PC-9 (cell line): ENCODE results near the gene SYT7. TPM values are rescaled to one million over a fixed set of nuclear protein-coding genes. Genes with fewer than 3 reads are reported as not detected.
"Not testable (repeated sequence)": the region's sequence is repeated elsewhere in the genome, so short reads cannot be mapped to it uniquely, and the experiment has no call there.

Experiments
- BruUV-seq: library from RNA; stranded (reverse); fragments of 400-500 nt; replicated peaks from 2 replicates; lab custom pipeline; 2021; lab: Mats Ljungman, UMichigan
- CTCF ChIA-PET: fragments of 300-600 bp; sonication (Branson Sonifier 250); formaldehyde crosslinking; loops from one replicate; lab custom pipeline; 2022; ENCODE audit warnings: antibody characterized with exemption; lab: Charles Lee
- POLR2A ChIA-PET: fragments of 300-600 bp; sonication (Branson Sonifier 250); formaldehyde crosslinking; loops from one replicate; lab custom pipeline; 2022; ENCODE audit warnings: antibody characterized with exemption; ENCODE audit not compliant: unreplicated experiment; lab: Charles Lee
- DNase-seq, 2 experiments: peaks; one replicate each; pipeline versions ENCODE4 v3.0.0 to v3.0.0-alpha.2; 2015 to 2022; ENCODE audit warnings: mixed read lengths in 1 of 2
- H2AFZ ChIP-seq: fragments of 200-600 bp; sonication (generic); 2 replicates; pipeline ENCODE4 v1.8.1; 2017; ENCODE audit warnings: antibody characterized with exemption
- H3F3A ChIP-seq: fragments of 200-600 bp; sonication (generic); 2 replicates; pipeline ENCODE4 v1.8.1; 2017; ENCODE audit warnings: antibody characterized with exemption, mild to moderate bottlenecking, low read depth; ENCODE audit not compliant: insufficient read depth
- H3K27ac ChIP-seq: fragments of 200-600 bp; sonication (generic); 2 replicates; pipeline ENCODE4 v1.6.1; 2016; ENCODE audit warnings: mixed run types
- H3K27me3 ChIP-seq: fragments of 200-600 bp; sonication (generic); 2 replicates; pipeline ENCODE4 v1.6.1; 2016; ENCODE audit warnings: low read depth, mixed run types; ENCODE audit not compliant: insufficient read depth
- H3K36me3 ChIP-seq: fragments of 200-600 bp; sonication (generic); 2 replicates; pipeline ENCODE4 v1.6.1; 2016; ENCODE audit warnings: low read depth, mixed run types
- H3K4me1 ChIP-seq: fragments of 200-600 bp; sonication (generic); replicated peaks from 2 replicates; pipeline ENCODE4 v1.6.1; 2016; ENCODE audit warnings: mixed run types; ENCODE audit not compliant: insufficient read depth
- H3K4me2 ChIP-seq: fragments of 200-600 bp; sonication (generic); 2 replicates; pipeline ENCODE4 v1.6.1; 2017; ENCODE audit warnings: mixed run types
- H3K4me3 ChIP-seq: fragments of 200-600 bp; sonication (generic); 2 replicates; pipeline ENCODE4 v1.6.1; 2016; ENCODE audit warnings: mixed run types
- H3K79me2 ChIP-seq: fragments of 200-600 bp; sonication (generic); 2 replicates; pipeline ENCODE4 v1.6.1; 2017; ENCODE audit warnings: low read depth, mixed run types
- H3K9me2 ChIP-seq: fragments of 200-600 bp; sonication (generic); 2 replicates; pipeline ENCODE4 v1.8.1; 2017; ENCODE audit warnings: mild to moderate bottlenecking; ENCODE audit not compliant: insufficient read depth
- H3K9me3 ChIP-seq: fragments of 200-600 bp; sonication (generic); 2 replicates; pipeline ENCODE4 v1.8.1; 2016; ENCODE audit warnings: low read depth; ENCODE audit not compliant: insufficient read depth
- H4K20me1 ChIP-seq: fragments of 200-600 bp; sonication (generic); 2 replicates; pipeline ENCODE4 v1.8.1; 2017; ENCODE audit not compliant: insufficient read depth
- CTCF ChIP-seq: fragments of 200-600 bp; sonication (generic); conservative IDR thresholded peaks from 2 replicates; pipeline ENCODE4 v1.6.1; 2017; ENCODE audit warnings: mixed run types, antibody characterized with exemption, mild to moderate bottlenecking, moderate library complexity
- EZH2 ChIP-seq: fragments of 200-600 bp; sonication (generic); IDR thresholded peaks from 2 replicates; pipeline ENCODE4 v1.8.0; 2017; ENCODE audit warnings: antibody characterized with exemption, low read depth
- intact Hi-C: fragments of 100-400 bp; cut with micrococcal nuclease; formaldehyde crosslinking; loops from one replicate; pipeline ENCODE4 v1.10.0; 2022; ENCODE audit not compliant: unreplicated experiment
- total RNA-seq: library from RNA; stranded (reverse); gene quantifications from 2 replicates; pipeline ENCODE4 v1.2.3, GENCODE V29; 2021

SYT7 gene
- total RNA-seq, 1 experiment from 2014 or later = 4.0 TPM

GRCh38 chr11:61616434-61616833 is 35.6 kb upstream of the SYT7 start:
- DNase-seq = no peak
- no peaks in the 10 kb centered on the region for H3K9me2 ChIP-seq
- 0 out of 2 replicates have a peak overlapping the region, but pooled peaks have one; percentile 1 for H3K4me2 ChIP-seq
- no peaks in the 10 kb centered on the region for H3K9me3 ChIP-seq
- no peaks in the 10 kb centered on the region for H3K79me2 ChIP-seq
- no peaks in the 10 kb centered on the region for H3K27me3 ChIP-seq
- no peaks in the 10 kb centered on the region for H4K20me1 ChIP-seq
- no peaks in the 10 kb centered on the region for H3K36me3 ChIP-seq
- no peak overlapping the region for H3K4me3 ChIP-seq
- TF ChIP-seq CTCF = no peak
- no TSS peak for BruUV-seq
- 0 out of 2 replicates have a peak overlapping the region, but pooled peaks have one; percentile 28 for H3K27ac ChIP-seq
- H3K4me1 ChIP-seq = peaks cover 17% of the 10 kb centered on the region
- no peaks in the 10 kb centered on the region; the same call in 1 of the 2 replicates for H3F3A ChIP-seq
- ChIA-PET POLR2A (interaction anchor here (0.6 kb wide), 1 partner anchor 1006 kb away, joined by 3 read pairs; the partner anchor contains the start of gene B3GAT3), CTCF (no interaction called here)
- intact Hi-C loops = no loop called here
- no peak overlapping the region for H2AFZ ChIP-seq

GRCh38 chr11:61614782-61615181 is 33.9 kb upstream of the SYT7 start:
- H3K4me3 ChIP-seq, H3K79me2 ChIP-seq, H2AFZ ChIP-seq, H3K36me3 ChIP-seq, intact Hi-C loops, H3K4me2 ChIP-seq, H3K9me2 ChIP-seq, POLR2A ChIA-PET, BruUV-seq, H3K27me3 ChIP-seq, H3K9me3 ChIP-seq, H3K27ac ChIP-seq, DNase-seq, H4K20me1 ChIP-seq, H3F3A ChIP-seq: not testable (repeated sequence)
- H3K4me1 ChIP-seq = peaks cover 21% of the 10 kb centered on the region
- CTCF ChIA-PET = interaction anchor here (0.5 kb wide), 1 partner anchor 10 kb away, joined by 3 read pairs; no protein-coding TSS in a partner anchor

- Histone ChIP-seq H3F3A (no peaks in the 10 kb centered on the region; the same call in 1 of the 2 replicates), H3K27me3 (no peaks in the 10 kb centered on the region), H3K27ac (no peak overlapping the region), H3K79me2 (no peaks in the 10 kb centered on the region), H3K4me3 (no peak overlapping the region), H3K9me3 (no peaks in the 10 kb centered on the region), H3K36me3 (no peaks in the 10 kb centered on the region), H3K9me2 (no peaks in the 10 kb centered on the region), H3K4me2 (no peak overlapping the region), H3K4me1 (0 out of 2 replicates have a peak, but pooled peaks cover 14% of the 10 kb centered on the region), H2AFZ (no peak overlapping the region), H4K20me1 (no peaks in the 10 kb centered on the region)
- BruUV-seq = no TSS peak
- no peak for DNase-seq
- POLR2A ChIA-PET = no interaction called here
- TF ChIP-seq EZH2 = no peak
- no peak for TF ChIP-seq CTCF
- intact Hi-C loops = no loop called here
- CTCF ChIA-PET = interaction anchor here (1.3 kb wide), 1 partner anchor 9 kb away, joined by 3 read pairs; no protein-coding TSS in a partner anchor
These were observed 33.0 kb upstream of the SYT7 start for GRCh38 chr11:61613870-61614269.
